GM12878 (cell line): ENCODE results near the gene PJA2. TPM values are rescaled to one million over a fixed set of nuclear protein-coding genes. Genes with fewer than 3 reads are reported as not detected.

Experiments
- ATAC-seq: fragments of 200-7000 bp; cut with Tn5 transposase; 3 replicates; pipeline ENCODE4 v1.9.1; 2020; ENCODE audit warnings: mild to moderate bottlenecking, moderate library complexity
- BruUV-seq: library from RNA; stranded (reverse); fragments of 400-500 nt; replicated peaks from 2 replicates; lab custom pipeline; 2021; lab: Mats Ljungman, UMichigan
- CTCF ChIA-PET: fragments of 300-600 bp; sonication (Branson Sonifier 250); formaldehyde crosslinking; extraction: SDS; loops from one replicate; lab custom pipeline; 2021; ENCODE audit warnings: inconsistent platforms; lab: Yijun Ruan, JAX
- POLR2A ChIA-PET: fragments of 350-600 bp; formaldehyde crosslinking; extraction: SDS; loops from one replicate; lab custom pipeline; 2021; ENCODE audit warnings: inconsistent platforms; lab: Charles Lee
- RAD21 ChIA-PET: fragments of 300-600 bp; sonication (Branson Sonifier 250); formaldehyde crosslinking; loops from one replicate; lab custom pipeline; 2023; ENCODE audit warnings: antibody characterized with exemption; ENCODE audit not compliant: unreplicated experiment; lab: Charles Lee
- SMC1A ChIA-PET: fragments of 300-600 bp; sonication (Branson Sonifier 250); formaldehyde crosslinking; loops from one replicate; lab custom pipeline; 2023; ENCODE audit not compliant: unreplicated experiment, uncharacterized antibody; lab: Charles Lee
- DNase-seq: peaks from one replicate; pipeline ENCODE4 v3.0.0-alpha.2; 2011; ENCODE audit warnings: low read depth, low spot score
- FAIRE-seq: peaks from 3 replicates; lab custom pipeline; 2011; peaks lifted over from hg19 to GRCh38; lab: Jason Lieb, UNC
- H2AFZ ChIP-seq: 2 replicates; pipeline ENCODE4 v1.6.0; 2011; ENCODE audit warnings: low read depth, low read length, control low read depth; ENCODE audit not compliant: control insufficient read depth
- H3K27ac ChIP-seq: 2 replicates; pipeline ENCODE4 v1.5.1; 2011; ENCODE audit warnings: control low read depth; ENCODE audit not compliant: control insufficient read depth, insufficient read depth
- H3K27me3 ChIP-seq, 2 experiments: replicated peaks in 1 of 2; 2 replicates each; pipeline versions ENCODE4 v1.6.0 to v1.6.1; 2011; ENCODE audit warnings: low read length in 1 of 2; ENCODE audit not compliant: control insufficient read depth in 2 of 2, insufficient read depth in 2 of 2
- H3K36me3 ChIP-seq, 2 experiments: 2 replicates each; pipeline ENCODE4 v1.5.1; 2011; ENCODE audit warnings: low read length in 1 of 2; ENCODE audit not compliant: control insufficient read depth in 2 of 2, insufficient read depth in 2 of 2
- H3K4me1 ChIP-seq: 2 replicates; pipeline ENCODE4 v1.6.1; 2011; ENCODE audit warnings: mild to moderate bottlenecking, low read length, moderate library complexity, mixed read lengths; ENCODE audit not compliant: control insufficient read depth, insufficient read depth
- H3K4me2 ChIP-seq: 2 replicates; pipeline ENCODE4 v1.6.0; 2011; ENCODE audit warnings: control low read depth; ENCODE audit not compliant: control insufficient read depth, insufficient read depth
- H3K4me3 ChIP-seq: fragments of 200-600 bp; sonication (generic); 2 replicates; pipeline ENCODE4 v1.5.1; 2016
- H3K79me2 ChIP-seq: 2 replicates; pipeline ENCODE4 v1.6.0; 2011; ENCODE audit warnings: low read length; ENCODE audit not compliant: control insufficient read depth, insufficient read depth
- H3K9ac ChIP-seq: 2 replicates; pipeline ENCODE4 v1.8.0; 2011; ENCODE audit warnings: low read length, control low read depth, mixed read lengths; ENCODE audit not compliant: control insufficient read depth, insufficient read depth
- H3K9me3 ChIP-seq: replicated peaks from 3 replicates; pipeline ENCODE4 v1.5.1; 2011; ENCODE audit warnings: mild to moderate bottlenecking, low read length; ENCODE audit not compliant: control insufficient read depth, insufficient read depth
- H4K20me1 ChIP-seq: 2 replicates; pipeline ENCODE4 v1.6.0; 2011; ENCODE audit not compliant: control insufficient read depth, insufficient read depth
- E2F4 ChIP-seq: IDR thresholded peaks from 2 replicates; pipeline ENCODE4 v1.6.1; 2012; ENCODE audit warnings: low read depth, low read length, improper control_type of control experiment
- EP300 ChIP-seq, 2 experiments: fragments of 150-350 bp in 1 of 2; IDR thresholded peaks; 2 replicates each; pipeline ENCODE4 v1.6.1; 2011 to 2012; ENCODE audit warnings: low read depth in 2 of 2, low read length in 2 of 2, borderline replicate concordance in 1 of 2, improper control_type of control experiment in 1 of 2, inconsistent platforms in 1 of 2; ENCODE audit not compliant: control insufficient read depth in 1 of 2
- GATAD2B ChIP-seq: fragments of 450-650 bp; conservative IDR thresholded peaks from 2 replicates; pipeline ENCODE4 v1.6.1; 2017; ENCODE audit warnings: low read depth, mild to moderate bottlenecking, moderate library complexity
- IRF4 ChIP-seq: IDR thresholded peaks from 2 replicates; pipeline ENCODE4 v1.6.1; 2011; ENCODE audit warnings: low read depth, low read length
- NFYA ChIP-seq: IDR thresholded peaks from 2 replicates; pipeline ENCODE4 v1.6.1; 2011; ENCODE audit warnings: low read depth, mild to moderate bottlenecking, low read length, improper control_type of control experiment, borderline replicate concordance
- NR2F1 ChIP-seq: fragments of 450-650 bp; conservative IDR thresholded peaks from 2 replicates; pipeline ENCODE4 v1.6.1; 2017; ENCODE audit warnings: mild to moderate bottlenecking
- POLR2A ChIP-seq: IDR thresholded peaks from 2 replicates; pipeline ENCODE4 v1.6.1; 2011; ENCODE audit warnings: low read depth, mild to moderate bottlenecking, low read length
- POLR2AphosphoS5 ChIP-seq: IDR thresholded peaks from 2 replicates; pipeline ENCODE4 v1.6.1; 2011; ENCODE audit warnings: mild to moderate bottlenecking, low read length, inconsistent platforms
- POU2F2 ChIP-seq: IDR thresholded peaks from 3 replicates; pipeline ENCODE4 v1.6.1; 2011; ENCODE audit warnings: low read depth, mild to moderate bottlenecking, low read length, borderline replicate concordance
- SIX5 ChIP-seq: IDR thresholded peaks from 2 replicates; pipeline ENCODE4 v1.6.1; 2011; ENCODE audit warnings: mild to moderate bottlenecking, low read depth, low read length, moderate library complexity; ENCODE audit not compliant: severe bottlenecking
- SREBF1 ChIP-seq: IDR thresholded peaks from 2 replicates; pipeline ENCODE4 v1.6.1; 2012; ENCODE audit warnings: mild to moderate bottlenecking, low read length
- TCF7 ChIP-seq: IDR thresholded peaks from 2 replicates; pipeline ENCODE4 v1.6.1; 2014; ENCODE audit warnings: antibody characterized with exemption, borderline replicate concordance
- WGBS: methylation state at CpG from one replicate; pipeline ENCODE4 v1.1.6; 2016; ENCODE audit warnings: low lambda C conversion rate; ENCODE audit not compliant: insufficient replicate concordance, insufficient coverage; ENCODE audit errors: missing lambda C conversion rate; 5-methylcytosine and 5-hydroxymethylcytosine counted together
- in situ Hi-C: fragments of 300-500 bp; cut with MboI; formaldehyde crosslinking; loops from 9 replicates; pipeline ENCODE4 v1.14.3; 2018; ENCODE audit warnings: mixed read lengths
- intact Hi-C: fragments of 100-400 bp; cut with micrococcal nuclease; formaldehyde crosslinking; loops from one replicate; pipeline ENCODE4 v1.14.2; 2022; ENCODE audit not compliant: unreplicated experiment
- polyA plus RNA-seq, 11 experiments: library from polyadenylated mRNA; depleted of rRNA in 4 of 11; unstranded in 6 of 11; stranded (reverse) in 5 of 11; fragments of >200 nt; fragmentation: Nextera tagmentation in 4 of 11; fragmentation: Illumina TruSeq in 1 of 11; extraction: Ambion mirVana in 4 of 11; extraction: Trizol in 1 of 11; gene quantifications; 1 replicate in 1 of 11; 2 replicates in 10 of 11; pipeline versions ENCODE4 v1.2.1 to v1.2.3, GENCODE V29; 2011 to 2016; ENCODE audit warnings: inconsistent platforms in 2 of 11, missing spikeins in 2 of 11, low read depth in 1 of 11
- total RNA-seq, 4 experiments: library from RNA; depleted of rRNA in 3 of 4; stranded (reverse); fragments of >200 nt in 3 of 4; fragmentation: Illumina TruSeq in 1 of 4; extraction: Trizol in 1 of 4; gene quantifications; 2 replicates each; pipeline versions ENCODE4 v1.2.1 to v1.2.3, GENCODE V29; 2013 to 2021

The PJA2 gene
- total and polyA plus RNA-seq, 10 of the 15 experiments (the other 5 are each of a cell fraction or from before 2014, with no cell fraction given) = 27.8 to 93.4 (median 47.8) TPM

GRCh38 chr5:109340351-109340750 lies 69.4 kb downstream of the PJA2 start:
- no peaks in the 10 kb centered on the region for H3K27me3 ChIP-seq
- ChIA-PET SMC1A (interaction anchor here (1.0 kb wide), 1 partner anchor 9 kb away, joined by 4 read pairs; no protein-coding TSS in a partner anchor), CTCF (no interaction called here), RAD21 (no interaction called here), POLR2A (no interaction called here)
- H4K20me1 ChIP-seq = no peaks in the 10 kb centered on the region
- ATAC-seq (no peak), DNase-seq (no peak), FAIRE-seq (no peak)
- TF ChIP-seq E2F4 = no peak
- TF ChIP-seq TCF7 = no peak
- no peak for TF ChIP-seq EP300 (IDR thresholded peaks at IDR 0.05; ENCODE audit: borderline replicate concordance in 1 of 2, control insufficient read depth in 1 of 2, low read depth in 2 of 2, low read length in 2 of 2)
- TF ChIP-seq NR2F1 = no peak
- TF ChIP-seq SIX5 = no peak
- no peak for TF ChIP-seq POLR2A
- no peak for TF ChIP-seq POLR2AphosphoS5
- no peak for TF ChIP-seq POU2F2
- no peak for TF ChIP-seq GATAD2B
- no peak for TF ChIP-seq SREBF1
- TF ChIP-seq NFYA = no peak
- TF ChIP-seq IRF4 = no peak
- H3K4me1 ChIP-seq = no peaks in the 10 kb centered on the region
- H3K9me3 ChIP-seq = no peaks in the 10 kb centered on the region
- no peak overlapping the region for H3K27ac ChIP-seq
- intact Hi-C loops (no loop called here), in situ Hi-C loops (no loop called here)
- H3K4me3 ChIP-seq = no peak overlapping the region
- peaks cover 0 to 10% of the 10 kb centered on the region in 2 experiments; a peak in 2 of 4 replicates for H3K36me3 ChIP-seq
- no peak overlapping the region for H3K4me2 ChIP-seq
- H3K9ac ChIP-seq = no peak overlapping the region
- H3K79me2 ChIP-seq = no peaks in the 10 kb centered on the region
- WGBS = 61% methylated on average over 1 of the region's 5 CpGs
- BruUV-seq = no TSS peak
- no peak overlapping the region for H2AFZ ChIP-seq
